GM19238 (cell line): ENCODE data around the gene GP9.
"Not testable (repeated sequence)": the region's sequence is repeated elsewhere in the genome, so short reads cannot be mapped to it uniquely, and the experiment has no call there.

Source experiments
- DNase-seq: peaks from one replicate; pipeline ENCODE4 v3.0.0; 2011; ENCODE audit warnings: low spot score; ENCODE audit not compliant: insufficient read length

GP9 gene

DNA sequence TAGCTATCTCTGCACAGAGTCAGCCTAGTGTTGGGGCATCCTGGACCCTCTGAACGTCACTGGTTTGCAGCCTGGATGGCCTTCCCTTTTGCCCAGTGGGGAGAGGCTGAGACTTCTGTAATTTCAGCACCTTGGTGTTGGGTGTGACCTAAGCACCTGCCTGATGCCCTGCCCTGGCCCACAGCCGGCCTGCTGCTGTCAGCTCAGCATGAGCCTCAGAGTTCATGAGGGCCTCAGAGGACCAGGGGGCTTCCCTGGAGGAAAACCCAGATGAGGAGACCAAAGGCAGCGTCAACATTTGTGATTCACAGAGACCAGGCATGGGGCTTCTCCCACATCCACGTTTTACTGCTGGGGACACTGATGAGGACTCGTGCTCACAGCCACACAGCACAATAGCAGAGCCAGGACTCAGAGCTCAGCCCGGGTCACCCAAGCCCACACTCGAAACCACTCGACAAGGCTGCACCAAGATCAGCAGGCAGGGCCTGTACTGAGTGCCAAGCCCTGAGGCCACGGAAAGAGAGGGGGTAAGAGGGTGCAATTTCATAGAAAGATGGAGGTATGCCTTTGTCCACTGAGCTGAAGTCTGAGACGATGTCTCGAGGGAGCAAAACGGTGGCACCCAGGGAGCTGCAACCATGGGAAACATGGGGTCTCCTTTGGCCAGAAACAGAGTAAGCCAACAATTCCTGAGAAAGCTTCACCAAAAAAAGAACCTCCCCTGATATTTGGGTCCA is 9.9 kb upstream of the GP9 start:
- no peak for DNase-seq

DNA sequence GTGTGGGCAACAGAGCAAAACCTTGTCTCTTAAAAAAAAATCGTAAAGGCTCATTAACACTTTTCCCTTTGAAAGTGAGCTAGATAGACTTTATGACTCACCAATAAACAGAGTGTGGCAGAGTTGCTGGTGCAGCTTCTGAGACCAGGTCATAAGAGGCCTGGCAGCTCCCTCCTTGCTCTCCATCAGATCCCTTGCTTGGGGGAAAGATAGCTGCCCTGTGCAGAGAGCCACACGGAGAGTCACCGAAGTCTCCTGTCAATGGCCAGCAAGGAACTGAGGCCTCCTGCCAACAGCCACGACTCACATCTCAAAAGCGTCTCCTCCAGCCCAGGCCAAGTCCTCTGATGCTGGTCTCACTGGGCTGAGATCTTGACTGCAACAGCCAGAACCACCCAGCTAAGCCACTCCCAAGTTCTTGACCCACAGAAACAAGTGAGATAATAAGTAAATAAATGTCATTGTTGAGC is 8.7 kb upstream of the GP9 start:
- no peak for DNase-seq

DNA sequence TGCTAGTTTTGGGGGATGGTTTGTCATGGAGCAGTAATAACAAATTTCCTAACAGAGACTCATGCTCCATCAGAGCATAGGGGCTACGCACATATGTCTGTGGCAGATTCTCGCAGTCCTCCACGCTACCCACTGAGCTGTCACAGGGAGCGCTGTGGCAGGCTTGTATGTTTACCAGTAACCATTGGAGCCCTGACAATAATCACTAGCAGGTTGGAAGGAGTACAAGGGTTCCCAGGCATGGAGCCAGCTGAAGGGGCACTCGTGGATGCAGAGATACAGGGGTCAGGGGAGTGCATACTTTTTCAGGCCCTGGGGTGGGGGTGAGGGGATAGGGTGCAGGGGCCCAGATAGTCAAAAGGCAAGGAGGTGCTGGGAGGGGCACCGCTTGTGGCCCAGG is 7.9 kb upstream of the GP9 start:
- no peak for DNase-seq

DNA sequence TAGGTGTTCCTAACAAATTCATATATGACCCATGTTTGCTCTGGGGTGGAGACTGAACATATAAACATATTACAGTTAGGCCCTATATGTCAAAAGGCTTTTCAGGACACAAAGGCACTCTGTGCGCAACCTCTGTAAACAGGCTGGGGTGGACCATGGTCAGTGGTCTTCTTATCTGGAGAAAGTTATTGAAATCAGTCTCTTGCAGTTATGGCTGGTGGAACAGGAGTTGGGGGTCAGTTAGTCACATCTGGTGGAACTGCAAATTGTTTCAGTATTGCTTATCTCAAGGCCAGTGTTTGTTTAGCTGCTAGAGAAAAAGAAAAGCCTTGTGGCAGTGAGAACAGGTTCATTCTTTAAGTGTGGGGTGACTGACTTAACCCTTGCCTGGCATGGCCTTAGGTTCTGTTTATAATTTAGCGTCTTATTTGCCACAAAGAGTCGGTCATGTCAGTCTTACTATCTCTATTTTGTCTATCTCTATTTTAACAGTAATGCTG is 5.9 kb upstream of the GP9 start:
- DNase-seq: no peak

DNA sequence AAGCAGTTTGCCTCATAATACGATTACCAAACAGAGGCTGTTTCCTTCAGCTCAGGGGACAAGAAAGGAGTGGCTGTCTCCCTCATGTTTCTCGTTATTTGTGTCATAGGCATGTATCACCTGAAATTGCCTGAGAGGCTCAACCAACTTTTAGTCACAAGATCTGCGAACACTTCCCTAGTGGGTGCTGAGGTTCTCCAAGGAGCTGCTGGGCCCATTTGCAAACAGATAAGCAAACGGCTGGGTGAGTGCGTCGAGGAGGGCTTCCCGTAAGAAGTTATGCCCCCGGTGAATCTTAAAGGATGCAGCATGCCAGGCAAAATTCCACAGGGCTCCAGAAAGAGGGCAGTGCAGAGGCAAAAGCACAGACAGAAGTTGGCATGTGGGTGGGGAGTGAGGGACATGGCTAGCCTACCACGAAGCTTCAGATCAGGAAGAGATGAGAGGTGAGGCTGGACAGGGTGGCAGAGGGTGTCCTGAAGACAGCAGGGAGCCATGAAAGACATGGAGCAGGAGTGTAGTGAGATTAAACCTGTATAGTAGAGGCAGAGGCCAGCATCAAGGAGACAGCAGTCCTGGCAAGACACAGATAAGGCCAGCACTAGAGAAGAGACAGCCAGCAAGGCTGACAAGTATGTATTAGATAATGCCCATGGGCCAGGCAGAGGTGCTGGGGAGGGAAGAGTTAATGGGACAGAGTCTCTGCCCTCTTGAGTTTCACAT is 4.0 kb upstream of the GP9 start:
- DNase-seq: no peak

DNA sequence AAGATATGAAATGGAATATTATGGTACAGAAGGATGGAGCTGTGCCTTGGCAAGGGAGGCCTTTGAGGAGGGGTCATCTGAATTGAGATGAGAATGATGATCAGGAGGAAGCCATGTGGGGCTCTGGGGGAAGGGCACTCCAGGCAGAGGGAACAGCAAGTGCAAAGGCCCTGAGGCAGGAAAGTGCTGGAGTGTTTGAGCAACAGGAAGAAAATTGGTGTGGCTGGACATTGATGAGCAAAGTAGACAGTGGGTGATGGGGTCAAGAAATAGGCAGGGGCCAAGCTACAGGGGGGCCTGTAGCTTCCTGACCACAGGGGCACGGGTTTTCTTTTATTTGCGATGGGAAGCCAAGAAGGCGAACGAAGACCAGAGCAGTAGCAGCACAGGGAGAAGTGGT is 3.3 kb upstream of the GP9 start:
- no peak for DNase-seq

DNA sequence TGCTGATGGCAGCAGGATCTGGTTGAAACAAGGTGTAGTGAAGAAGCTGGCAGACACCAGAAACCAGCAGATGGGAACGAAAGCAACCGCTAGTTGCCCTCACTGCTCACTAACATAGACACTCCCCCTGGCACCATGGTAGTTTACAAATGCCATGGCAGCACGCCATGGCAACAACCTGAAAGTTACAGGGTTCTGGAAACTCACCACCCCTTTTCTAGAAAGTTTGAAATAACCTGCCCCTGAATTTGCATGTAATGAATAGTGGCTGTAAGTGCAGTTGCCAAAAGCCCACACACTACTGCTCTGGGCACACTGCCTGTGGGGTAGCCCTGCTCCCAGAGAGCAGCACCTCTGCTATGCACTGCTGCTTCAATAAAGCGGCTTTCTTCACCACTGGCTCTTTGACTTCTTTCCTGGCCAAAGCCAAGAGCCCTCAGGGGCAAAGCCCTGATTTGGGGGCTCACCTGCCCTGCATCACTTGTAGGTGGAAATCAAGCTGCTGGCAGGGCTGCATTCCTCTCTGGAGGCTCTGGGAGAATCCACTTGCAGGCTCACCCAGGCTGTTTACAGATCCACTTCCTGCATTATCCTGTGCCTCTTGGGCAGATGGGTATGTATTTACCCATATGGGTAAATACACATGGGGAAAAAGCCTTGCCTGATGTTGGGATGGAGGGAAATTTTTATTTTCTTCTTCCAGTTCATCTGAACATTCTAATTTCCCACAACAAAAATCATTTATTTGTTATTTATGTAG is 2.0 kb upstream of the GP9 start:
- DNase-seq: no peak

DNA sequence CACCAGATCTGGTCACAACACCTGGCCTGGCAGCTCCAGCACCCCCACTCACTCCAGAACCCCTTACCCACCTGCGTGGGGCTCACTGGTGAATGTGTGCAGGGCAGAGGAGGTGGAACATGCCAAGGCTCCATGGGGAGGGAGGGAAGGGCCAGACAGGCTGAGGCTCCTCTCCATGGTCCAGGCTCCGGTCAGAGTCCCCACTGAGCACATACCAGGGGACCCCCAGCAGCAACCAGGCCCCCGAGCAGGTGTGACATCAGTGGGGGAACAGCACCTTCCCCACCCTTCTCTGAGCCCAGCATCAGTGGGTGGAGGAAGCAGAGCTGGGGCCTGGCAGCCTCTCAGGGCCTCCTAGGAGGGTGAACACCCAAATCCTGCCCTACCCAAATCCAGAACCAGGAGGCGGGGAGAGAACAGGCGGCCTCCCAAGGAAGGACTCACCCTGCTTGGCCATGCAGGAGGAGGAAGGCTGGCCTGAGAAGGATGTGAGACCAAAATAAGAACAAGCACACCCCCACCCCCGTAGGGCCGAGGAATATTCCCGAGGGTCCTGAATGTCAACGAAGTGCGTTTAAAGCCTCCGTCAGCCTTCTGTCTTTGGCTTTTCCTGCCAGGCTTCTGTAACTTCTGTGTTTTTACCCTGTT is 1.1 kb upstream of the GP9 start:
- no peak for DNase-seq

DNA sequence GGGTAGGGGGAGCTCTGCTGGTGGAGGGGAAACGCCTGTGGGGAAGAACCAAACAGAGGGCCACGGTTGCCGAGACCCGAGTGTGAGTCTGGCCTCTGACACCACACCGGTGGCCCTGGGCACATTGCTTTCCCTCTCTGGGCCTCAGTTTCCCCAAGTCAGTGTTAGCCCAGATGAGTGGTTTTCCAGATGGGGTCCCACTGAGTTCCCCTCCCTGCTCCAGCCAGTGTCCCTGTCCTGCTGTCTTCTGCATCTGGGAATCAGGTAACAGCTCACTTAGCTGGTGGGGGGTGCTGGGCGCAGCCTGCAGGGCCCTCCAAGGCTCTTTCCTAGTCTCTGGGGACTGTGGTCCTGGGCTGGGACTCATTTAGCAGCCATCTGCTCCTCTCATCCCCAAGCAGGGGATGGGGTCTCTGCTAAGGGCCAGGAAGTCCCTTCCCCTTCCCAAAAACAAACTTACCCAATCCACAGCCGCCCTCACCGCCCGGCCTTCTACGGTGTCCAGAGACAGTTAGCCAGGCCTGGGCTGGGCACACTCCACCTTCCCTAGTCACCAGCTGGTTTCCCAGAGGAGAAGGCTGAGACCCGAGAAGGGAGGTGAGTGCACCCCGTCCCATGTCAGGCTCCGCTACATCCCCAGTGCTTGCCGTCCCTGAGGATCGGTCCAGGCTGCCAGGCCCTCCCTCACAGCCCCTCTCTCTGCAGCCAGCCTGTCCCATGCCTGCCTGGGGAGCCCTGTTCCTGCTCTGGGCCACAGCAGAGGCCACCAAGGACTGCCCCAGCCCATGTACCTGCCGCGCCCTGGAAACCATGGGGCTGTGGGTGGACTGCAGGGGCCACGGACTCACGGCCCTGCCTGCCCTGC is 676 bp downstream of the GP9 start:
- DNase-seq: no peak

DNA sequence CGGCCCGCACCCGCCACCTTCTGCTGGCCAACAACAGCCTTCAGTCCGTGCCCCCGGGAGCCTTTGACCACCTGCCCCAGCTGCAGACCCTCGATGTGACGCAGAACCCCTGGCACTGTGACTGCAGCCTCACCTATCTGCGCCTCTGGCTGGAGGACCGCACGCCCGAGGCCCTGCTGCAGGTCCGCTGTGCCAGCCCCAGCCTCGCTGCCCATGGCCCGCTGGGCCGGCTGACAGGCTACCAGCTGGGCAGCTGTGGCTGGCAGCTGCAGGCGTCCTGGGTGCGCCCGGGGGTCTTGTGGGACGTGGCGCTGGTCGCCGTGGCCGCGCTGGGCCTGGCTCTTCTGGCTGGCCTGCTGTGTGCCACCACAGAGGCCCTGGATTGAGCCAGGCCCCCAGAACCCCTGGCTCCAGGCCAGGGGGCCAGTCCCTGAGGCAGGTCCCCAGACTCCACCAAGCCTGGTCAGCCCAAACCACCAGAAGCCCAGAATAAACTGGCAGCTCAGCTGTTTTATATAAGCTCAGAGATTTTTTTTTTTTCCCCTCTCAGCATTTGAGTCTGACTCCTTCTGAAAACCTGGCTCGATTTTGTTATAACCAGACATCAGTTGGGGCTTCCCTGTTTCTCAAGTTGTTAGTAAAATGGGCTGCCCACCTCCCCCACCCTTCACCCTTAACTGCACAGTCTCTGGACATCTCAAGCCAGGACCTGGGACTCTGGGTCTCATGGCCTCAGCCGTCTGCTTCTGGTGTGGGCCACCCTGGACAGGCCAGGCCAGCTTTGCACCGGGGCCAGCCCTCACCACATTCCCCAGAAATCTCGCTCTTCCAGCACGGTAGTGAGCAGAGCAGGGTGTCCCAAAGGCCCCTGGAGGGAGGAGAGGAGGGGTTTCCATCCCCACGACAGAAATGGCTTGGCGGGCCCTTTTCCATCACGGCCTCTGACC is 1.6 kb downstream of the GP9 start:
- no peak for DNase-seq

DNA sequence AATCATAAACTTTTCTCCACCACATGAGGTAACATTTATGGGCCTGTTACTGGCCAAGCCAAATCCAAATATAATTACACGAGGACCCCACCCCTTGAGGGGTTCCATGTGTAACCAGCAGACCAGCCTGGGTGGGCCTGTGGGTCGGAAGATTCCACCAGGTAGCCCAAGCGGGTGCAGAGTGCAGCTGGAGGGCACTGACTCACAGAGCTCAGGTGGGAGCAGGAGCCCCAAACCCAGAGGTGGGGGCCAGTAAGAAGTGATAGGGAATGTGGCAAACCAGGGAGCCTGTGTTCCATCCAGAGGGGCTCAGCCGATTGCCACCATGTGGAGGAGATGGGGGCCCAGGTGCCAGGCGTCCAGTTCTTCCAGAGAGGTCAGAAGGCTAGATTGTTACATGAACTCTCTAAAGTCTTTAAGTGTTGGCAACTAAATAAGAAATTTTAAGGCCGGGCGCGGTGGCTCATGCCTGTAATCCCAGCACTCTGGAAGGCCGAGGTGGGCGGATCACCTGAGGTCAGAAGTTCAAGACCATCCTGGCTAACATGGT is 2.6 kb downstream of the GP9 start:
- no peak for DNase-seq

DNA sequence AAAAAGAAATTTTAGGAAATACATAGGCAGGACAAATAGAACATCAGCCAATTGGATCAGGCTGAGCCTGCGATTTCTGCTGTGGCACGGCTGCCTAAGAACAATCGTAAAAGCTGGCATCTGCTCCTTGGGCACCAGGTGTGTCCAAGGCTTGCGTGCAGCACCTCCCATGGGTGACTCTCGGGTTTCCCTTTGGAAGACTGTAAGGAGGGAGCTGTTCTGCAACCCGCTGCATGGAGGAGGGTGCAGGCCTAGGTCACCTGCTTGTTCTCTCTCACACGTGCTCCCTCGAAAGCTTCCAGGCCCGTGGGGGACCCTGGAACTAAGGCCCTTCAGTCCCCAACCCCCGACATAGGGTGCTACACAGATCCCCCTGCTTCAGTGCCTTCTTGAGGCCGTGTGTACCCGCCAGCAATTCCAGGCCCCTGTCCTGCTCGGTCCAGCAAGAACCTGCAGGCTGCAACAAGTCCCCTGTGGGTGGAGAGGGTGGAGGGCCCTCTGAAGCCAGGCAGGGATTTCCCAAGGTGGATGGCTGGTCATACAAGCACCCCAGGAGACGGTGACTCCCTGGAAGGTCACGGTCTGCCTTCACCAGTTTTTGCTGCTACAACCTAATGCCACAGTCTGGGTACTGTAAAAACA is 3.4 kb downstream of the GP9 start:
- DNase-seq: no peak

DNA sequence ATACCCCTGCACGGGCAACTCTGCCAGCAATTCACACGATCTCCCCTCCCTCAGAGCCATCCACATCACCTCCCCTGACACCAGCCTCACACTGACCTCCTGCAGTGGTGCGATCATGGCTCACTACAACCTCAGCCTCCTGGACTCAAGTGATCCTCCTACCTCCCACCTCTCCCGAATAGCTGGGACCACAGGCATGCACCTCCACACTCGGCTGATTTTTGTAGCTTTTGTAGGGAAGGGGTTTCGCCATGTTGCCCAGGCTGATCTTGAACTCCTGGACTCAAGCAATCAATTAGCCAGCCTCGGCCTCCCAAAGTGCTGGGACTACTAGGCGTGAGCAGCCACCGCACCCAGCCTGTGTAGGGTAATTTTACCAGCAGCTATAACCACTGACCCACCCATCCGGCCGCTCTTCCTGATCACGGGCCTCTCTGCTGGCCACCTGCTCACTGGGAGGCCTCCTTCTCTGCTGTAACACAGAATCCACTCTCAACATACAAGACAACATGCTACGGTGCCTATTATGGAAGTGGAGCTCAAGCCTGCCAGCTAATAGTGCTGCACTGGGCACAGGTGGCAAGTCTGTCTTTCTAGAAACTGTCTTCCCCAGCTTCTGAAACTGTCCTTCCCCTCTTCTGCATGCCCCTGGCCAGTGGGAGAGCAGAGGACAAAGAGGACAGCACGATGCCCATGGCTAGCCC is 4.6 kb downstream of the GP9 start:
- DNase-seq: no peak

DNA sequence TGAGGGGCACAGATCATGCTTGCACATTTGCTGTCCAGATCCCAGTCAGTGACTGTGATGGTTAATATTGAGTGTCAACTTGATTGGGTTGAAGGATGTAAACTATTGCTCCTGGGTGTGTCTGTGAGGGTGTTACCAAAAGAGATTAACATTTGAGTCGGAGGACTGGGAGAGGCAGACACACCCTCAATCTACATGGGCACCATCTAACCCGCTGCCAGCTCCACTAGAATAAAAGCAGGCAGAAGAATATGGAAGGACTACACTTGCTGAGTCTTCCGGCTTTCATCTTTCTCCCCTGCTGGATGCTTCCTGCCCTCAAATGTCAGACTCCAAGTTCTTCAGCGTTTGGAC is 5.1 kb downstream of the GP9 start:
- DNase-seq: no peak

DNA sequence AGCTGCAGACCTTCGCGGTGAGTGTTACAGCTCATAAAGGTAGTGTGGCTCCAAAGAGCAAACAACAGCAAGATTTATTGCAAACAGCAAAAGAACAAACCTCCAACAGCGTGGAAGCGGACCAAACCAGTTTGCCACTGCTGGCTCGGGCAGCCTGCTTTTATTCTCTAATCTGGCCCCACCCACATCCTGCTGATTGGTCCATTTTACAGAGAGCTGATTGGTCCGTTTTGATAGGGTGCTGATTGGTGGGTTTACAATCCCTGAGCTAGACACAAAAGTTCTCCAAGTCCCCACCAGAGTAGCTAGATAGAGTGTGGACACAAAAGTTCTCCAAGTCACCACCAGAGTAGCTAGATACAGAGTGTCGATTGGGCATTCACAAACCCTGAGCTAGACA is 7.1 kb downstream of the GP9 start:
- not testable (repeated sequence) for DNase-seq

DNA sequence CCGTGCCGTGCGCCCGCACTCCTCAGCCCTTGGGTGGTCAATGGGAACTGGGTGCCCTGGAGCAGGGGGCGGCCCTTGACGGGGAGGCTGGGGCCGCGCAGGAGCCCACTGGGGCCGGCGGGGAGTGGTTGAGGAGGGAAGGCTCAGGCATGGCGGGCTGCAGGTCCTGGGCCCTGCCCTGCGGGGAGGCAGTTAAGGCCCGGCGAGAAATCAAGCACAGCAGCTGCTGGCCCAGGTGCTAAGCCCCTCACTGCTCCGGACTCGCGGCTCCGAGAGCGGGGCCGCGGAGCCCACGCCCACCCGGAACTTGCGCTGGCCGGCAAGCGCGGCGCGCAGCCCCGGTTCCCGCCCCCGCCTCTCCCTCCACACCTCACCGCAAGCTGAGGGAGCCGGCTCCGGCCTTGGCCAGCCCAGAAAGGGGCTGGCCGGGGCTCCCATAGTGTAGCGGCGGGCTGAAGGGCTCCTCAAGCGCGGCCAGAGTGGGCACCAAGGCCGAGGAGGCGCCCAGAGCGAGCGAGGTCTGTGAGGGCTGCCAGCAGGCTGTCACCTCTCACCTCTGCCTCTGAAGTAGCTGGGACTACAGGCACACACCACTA is 7.8 kb downstream of the GP9 start:
- DNase-seq: no peak

DNA sequence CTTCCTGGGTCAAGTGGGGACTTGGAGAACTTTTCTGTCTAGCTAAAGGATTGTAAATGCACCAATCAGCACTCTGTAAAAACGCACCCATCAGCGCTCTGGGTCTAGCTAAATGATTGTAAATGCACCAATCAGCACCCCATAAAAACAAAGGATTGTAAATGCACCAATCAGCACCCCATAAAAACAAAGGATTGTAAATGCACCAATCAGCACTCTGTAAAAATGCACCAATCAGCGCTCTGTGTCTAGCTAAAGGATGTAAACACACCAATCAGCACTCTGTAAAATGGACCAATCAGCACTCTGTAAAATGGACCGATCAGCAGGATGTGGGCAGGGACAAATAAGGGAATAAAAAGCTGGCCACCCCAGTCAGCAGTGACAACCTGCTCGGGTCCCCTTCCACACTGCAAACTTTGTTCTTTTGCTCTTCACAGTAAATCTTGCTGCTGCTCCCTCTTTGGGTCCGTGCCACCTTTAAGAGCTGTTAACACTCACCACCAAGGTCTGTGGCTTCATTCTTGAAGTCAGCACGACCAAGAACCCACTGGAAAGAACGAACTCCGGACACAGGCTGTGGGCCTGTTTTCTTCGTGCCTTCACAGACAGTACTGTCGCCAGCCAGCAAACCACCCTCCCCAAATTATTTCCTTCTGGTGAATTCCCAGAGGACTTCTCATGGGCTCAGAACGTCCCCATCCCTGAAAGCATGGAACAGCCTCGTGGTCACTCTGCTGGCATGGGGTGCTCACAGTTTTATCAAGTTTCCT is 8.9 kb downstream of the GP9 start:
- not testable (repeated sequence) for DNase-seq
